Head of caudate nucleus (tissue), 42 donors: ENCODE measurements around the gene ZCCHC8.
"Not testable (repeated sequence)": the region's sequence is repeated elsewhere in the genome, so short reads cannot be mapped to it uniquely, and the experiment has no call there.

Experiments used
- DNase-seq, 42 donors: peaks; one replicate each; pipeline versions ENCODE4 v3.0.0 to v3.0.0-alpha.2; 2020 to 2021; ENCODE audit warnings: mixed read lengths in 7 of 42
- intact Hi-C: fragments of 100-400 bp; cut with DNase I; formaldehyde crosslinking; loops from one replicate; pipeline ENCODE4 v1.15.0; 2022

ZCCHC8 gene

DNA sequence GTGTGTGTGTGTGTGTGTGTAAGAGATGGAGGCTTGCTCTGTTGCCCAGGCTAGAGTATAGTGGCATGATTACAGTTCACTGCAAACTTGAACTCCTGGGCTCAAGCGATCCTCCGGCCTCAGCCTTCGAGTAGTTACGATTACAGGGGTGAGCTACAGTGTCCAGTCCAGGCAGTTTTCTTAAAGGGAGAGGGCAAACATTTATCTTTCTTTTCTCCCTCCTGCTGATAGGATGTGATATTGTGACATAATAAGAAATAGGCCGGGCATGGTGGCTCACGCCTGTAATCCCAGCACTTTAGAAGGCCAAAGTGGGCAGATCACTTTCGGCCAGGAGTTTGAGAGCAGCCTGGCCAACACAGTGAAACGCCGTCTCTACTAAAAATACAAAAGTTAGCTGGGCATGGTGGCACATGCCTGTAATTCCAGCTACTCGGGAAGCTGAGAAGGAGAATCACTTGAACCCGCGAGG is 46.4 kb downstream of the ZCCHC8 start:
- DNase-seq: no peak
- intact Hi-C loops: no loop called here

DNA sequence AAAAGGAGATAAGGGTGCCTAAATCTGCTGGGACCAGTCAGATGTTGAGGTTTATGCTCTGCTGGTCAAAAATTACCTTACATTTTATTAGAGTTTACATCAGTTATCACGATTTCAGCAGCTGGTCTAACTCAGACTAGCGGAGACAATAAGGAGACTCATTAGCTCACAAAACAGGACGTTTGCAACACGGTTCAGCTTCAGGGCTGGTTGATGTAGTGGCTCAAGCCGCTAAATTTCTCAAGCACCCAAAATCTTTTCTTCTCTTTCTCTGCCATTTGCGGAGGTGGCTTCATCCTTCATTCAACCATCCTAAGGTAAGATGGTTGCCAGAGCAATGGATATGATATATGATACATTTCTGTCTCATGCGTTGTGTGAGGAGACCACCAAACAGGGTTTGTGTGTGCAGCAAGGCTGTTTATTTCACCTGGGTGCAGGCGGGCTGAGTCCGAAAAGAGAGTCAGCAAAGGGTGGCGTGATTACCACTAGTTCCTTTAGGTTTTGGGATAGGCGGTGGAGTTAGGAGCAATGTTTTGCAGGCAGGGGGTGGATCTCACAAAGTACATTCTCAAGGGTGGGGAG is 47.9 kb downstream of the ZCCHC8 start:
- intact Hi-C loops: no loop called here

DNA sequence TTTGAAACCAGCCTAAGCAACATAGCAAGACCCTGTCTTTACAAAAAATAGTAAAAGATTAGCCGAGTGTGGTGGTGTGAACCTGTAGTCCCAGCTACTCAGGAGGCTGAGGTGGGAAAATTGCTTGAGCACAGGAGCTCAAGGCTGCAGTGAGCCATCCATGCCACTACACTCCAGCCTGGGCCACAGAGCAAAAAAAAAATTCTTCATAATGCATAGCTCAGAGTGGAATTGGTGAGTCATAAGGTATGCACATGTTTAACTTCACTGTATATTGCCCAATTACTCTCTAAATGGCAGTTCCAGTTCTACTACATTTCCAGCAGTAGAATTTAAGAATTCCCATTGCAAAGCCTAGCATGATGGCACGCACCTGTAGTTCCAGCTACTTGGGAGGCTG is 51.4 kb downstream of the ZCCHC8 start:
- no peak for DNase-seq
- intact Hi-C loops: no loop called here

More for the DNA sequence above, 47.9 kb downstream of the ZCCHC8 start:
- DNase-seq: no peak

DNA sequence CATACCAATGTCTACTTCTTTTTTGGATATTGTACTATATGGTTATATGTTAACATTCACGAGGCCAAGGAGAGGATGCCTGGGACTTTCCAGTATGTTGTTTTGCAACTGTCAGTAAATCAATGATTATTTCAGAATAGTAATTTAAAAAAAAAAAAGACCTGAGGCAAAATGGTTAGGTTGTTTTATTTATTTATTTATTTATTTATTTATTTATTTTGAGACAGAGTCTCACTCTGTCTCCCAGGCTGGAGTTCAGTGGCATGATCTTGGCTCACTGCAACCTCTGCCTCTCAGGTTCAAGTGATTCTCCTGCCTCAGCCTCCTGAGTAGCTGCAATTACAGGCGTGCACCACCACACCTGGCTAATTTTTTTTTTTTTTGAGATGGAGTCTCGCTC is 52.9 kb downstream of the ZCCHC8 start:
- DNase-seq, intact Hi-C loops: not testable (repeated sequence)

DNA sequence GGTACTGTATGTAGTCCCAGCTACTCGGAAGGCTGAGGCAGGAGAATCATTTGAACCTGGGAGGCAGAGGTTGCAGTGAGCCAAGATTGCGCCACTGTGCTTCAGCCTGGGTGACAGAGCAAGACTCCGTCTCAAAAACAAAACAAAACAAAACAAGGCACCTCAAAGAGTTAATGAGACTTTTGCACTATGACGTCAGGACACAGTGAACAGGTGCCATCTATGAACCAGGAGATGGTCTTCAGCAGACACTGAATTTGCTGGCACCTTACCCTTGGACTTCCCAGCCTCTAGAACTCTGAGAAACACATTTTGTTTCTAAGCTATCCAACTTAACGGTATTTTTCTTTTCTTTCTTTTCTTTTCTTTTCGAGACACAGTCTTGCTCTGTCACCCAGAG is 54.3 kb downstream of the ZCCHC8 start:
- DNase-seq, intact Hi-C loops: not testable (repeated sequence)

DNA sequence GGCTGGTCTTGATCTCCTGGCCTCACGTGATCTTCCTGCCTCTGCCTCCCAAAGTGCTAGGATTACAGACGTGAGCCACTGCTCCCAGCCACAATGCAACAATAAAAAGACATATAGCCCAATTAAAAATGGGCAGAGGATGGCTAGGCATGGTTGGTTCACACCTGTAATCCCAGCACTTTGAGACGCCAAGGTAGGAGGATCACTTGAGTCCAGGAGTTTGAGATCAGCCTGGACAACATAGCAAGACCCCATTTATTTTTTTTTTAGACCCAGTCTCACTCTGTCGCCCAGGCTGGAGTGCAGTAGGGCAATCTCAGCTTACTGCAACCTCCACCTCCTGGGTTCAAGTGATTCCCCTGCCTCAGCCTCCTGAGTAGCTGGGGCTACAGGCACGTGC is 56.7 kb downstream of the ZCCHC8 start:
- intact Hi-C loops, DNase-seq: not testable (repeated sequence)

DNA sequence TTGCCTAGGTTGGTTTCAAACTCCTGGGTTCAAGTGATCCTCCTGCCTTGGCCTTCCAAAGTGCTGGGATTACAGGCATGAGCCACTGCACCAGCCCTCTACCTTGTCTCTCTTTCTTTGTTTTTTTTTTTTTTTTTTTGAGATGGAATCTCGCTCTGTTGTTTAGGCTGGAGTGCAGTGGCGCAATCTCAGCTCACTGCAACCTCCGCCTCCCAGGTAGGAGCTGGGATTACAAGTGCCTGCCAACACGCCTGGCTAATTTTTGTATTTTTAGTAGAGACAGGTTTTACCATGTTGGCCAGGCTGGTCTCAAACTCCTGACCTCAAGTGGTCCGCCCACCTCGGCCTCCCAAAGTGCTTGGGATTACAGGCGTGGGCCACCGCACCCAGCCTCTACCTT is 61.9 kb downstream of the ZCCHC8 start:
- DNase-seq, intact Hi-C loops: not testable (repeated sequence)

DNA sequence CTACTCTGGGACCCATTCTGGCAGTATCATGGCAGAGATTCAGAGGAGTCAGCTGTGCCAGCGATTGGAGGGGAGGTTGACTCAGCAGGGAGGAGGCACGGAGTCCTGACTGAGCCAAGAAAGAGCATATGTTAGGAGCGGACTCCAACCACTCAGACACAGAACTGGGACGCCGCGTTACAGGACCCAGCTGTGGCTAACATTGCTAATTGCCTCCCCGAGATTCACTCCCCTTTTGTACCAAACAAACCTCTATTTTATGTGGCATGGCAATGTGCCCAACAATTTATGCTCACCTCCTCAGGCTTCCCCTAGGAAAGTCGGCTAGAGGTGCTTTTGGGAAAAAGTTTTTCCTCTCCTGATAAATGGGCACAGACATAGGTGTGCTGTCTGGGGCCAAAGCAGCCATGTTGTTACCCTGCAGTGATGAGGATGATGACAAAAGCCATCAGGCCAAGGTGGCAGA is 63.0 kb downstream of the ZCCHC8 start:
- DNase-seq: peak in 39 of 42 donors; percentile 11 to 83 (median 39)
- intact Hi-C loops: no loop called here

DNA sequence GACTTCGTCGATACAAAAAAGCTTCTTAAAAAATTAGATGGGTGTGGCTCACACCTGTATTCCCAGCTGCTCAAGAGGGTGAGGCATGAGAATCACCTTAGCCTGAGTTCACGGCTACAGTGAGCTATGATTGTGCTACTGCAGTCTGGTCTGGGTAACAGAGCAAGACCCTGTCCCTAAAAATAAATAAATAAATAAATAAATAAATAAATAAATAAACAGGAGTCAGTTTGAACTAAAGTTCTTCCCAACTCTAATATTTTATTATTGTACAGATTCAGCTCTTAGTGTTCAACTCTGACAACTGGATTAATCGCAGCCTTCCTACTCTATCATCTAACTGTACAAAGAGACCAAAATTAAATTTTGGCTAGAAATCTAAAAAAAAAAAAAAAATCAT is 65.5 kb downstream of the ZCCHC8 start:
- intact Hi-C loops: no loop called here
- no peak for DNase-seq

DNA sequence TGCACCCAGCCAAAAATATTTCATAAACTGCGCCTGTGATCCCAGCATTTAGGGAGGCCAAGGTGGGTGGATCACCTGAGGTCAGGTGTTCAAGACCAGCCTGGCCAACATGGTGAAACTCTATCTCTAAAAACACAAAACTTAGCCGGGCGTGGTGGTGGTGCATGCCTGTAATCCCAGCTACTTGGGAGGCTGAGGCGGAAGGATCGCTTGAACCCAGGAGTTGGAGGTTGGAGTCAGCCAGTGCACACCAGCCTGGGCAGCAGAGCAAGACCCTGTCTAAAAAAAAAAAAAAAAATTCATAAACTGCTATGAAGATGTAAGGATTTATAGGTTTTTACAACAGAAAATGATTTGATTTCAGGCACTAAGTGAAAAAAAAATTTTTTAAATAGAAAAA is 71.7 kb downstream of the ZCCHC8 start:
- intact Hi-C loops, DNase-seq: not testable (repeated sequence)

DNA sequence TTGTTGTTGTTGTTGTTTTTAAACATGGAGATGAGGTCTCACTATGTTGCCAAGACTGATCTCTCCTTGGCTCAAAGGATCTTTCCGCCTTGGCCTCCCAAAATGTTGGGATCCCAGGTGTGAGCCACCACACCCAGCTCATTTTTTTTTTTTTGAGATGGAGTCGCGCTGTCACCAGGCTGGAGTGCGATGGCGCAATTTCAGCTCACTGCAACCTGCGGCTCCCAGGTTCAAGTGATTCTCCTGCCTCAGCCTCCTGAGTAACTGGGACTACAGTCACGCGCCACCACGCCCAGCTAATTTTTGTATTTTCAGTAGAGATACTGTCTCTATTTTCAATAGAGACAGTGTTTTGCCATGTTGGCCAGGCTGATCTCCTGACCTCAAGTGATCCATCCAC is 73.3 kb downstream of the ZCCHC8 start:
- no peak for DNase-seq
- intact Hi-C loops: no loop called here

DNA sequence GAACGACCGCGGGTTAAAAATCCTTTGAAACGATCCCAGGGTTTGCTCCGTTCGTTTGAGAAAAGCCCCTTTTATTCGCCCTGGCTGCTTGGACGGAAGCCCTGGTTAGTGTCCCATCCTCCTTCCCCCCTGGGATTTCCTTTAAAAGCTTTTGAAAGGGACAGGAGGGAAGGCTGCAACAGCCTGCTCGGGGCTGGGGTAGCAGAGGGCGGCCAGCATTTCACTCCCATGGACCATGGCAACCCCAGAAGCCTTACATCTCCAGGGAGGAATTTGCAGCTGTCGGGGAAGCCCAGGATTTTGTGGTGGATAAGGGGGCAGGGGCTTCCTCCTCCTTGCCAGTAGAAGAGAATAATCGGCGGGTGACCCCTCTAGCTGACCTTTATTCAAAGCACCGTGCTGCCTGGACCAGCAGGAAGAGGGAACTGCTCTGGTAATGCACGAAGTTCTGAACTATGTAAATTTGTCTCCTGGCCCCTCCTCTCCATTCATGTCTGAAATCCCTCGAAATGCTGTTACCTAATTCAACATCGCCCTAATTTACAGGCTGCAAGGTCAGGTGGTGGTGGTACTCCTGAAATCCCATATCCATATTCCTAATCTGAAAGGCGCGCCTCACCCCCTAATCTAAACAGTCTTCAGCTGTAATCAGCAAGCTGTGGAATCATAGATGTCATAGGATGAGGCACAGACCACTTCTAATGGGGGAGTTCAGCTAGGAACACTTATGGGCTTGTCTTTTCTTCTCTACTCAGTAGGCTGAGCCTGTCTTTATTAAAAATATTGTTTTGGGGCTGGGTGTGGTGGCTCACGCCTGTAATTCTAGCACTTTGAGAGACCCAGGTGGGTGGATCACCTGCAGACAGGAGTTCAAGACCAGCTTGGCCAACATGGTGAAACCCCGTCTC is 77.2 kb downstream of the ZCCHC8 start:
- peak in 37 of 42 donors; percentile 7 to 68 (median 28) for DNase-seq
- intact Hi-C loops: no loop called here

DNA sequence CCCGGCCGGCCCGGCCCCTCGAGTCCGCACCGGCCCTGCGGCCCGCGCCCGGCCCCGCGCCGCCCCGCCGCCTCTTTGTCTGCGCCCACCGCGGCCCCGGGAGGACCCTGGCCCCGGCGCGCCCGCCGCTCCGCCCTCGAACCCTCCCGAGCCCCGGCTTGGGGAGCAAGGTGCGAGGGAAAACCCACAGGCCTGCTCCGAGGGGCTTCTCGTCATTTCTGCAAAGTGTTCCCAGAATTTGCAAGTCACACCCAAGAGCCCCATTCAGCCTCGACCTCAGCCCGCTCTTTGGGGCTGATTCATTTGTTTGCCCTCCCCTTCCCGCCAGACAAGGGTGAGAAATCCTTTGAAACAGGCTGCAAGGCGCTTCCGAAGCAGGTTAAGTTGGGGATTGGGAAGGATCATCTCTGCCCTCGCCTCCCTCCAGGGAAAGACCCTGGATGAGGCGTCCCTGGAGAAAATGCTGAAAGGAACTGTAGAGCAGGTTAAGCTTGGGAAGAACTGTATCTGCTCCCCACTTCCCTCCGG is 77.9 kb downstream of the ZCCHC8 start:
- peak in 30 of 42 donors; percentile 4 to 72 (median 29) for DNase-seq
- intact Hi-C loops: no loop called here

DNA sequence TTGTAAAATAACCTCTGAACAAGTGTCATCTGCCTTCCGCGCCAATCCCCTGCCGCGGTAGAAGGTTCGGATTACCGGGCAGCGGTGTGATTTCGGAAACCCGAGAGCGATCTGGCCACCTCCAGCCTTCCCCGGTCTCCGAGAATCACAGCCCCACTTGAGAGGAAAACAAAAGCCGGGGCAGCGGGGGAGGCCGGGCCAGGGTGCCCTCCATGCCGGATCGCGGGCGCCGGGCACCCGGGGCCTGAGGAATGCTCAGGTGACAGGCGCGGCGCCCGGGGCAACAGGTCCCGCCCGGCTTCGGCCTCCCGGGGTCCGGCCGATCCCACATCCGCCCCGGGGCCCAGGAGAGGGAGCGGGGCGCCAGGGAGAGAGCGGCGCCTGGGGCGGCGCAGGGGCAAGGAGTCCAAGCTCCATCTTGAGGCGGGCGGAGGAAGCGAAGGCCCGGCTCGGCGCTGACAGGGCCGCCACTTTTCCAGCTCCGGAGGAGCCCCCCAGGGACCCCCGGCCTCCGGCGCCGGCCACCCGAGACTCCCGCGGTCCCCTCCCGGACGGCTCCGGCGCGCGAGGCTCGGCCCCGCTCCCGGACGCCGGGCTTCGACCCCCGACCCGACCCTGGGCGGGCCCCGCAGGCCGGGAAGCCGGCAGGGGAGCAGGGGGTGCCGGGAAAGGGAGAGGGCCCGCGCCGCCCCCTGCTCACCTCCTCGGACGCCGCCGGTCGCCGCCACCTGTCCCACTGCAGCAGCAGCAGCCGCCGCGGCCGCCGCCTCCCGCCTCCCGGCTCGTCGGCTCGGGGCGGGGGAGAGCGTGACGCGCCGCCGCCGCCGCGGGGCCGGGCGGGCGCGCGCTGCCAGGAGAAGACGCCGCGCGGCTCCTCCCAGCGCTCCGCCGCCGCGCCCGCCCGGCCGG is 78.7 kb downstream of the ZCCHC8 start, which contains the start of gene CLIP1:
TSS of gene CLIP1 (minus strand) at position 849 of the 909 bp plus-strand sequence. CDS start 42,217 bp downstream, outside the sequence.
- peak in 39 of 42 donors; percentile 32 to 82 (median 64) for DNase-seq
- intact Hi-C loops: no loop called here
